ENCODE data around the gene R3HCC1L.
A peak's percentile ranks its signal among the peaks of the same experiment; 100 is the strongest.

R3HCC1L gene

DNA sequence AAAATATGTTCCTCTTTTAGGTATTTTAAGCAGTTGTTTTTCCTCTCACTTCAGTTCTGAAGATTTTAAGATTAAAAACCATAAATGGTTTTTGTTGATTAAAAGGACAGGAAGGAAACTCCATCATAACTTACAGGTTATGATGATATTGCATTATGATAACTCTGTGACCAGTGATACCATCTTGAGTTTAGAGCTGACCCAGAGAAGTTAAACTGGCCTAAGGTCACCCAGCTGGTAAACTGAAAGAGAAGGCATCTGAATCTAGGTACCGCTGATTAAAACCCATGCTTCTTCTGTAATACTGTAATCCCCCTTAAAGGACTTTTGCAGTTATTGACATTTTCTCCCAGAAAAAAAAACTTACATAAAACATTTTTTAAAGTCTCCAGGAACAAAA is 103.9 kb downstream of the R3HCC1L start:
- DNase-seq (ENCODE audit: low spot score) = no peak
- in situ Hi-C loops (cut with MboI; ENCODE audit: low pct_unique_long_range_greater_than_20kb, low sequenced_read_pairs, unreplicated experiment) = no loop called here
- no peak for TF ChIP-seq CTCF (IDR thresholded peaks at IDR 0.05; ENCODE audit: extremely low read depth, insufficient read depth, missing control alignments)

GRCh38 chr10:98240524-98240923 is 106.1 kb downstream of the R3HCC1L start:
- in situ Hi-C loops (cut with MboI; ENCODE audit: low pct_unique_long_range_greater_than_20kb, low sequenced_read_pairs, unreplicated experiment) = no loop called here
- no peak for TF ChIP-seq CTCF (IDR thresholded peaks at IDR 0.05; ENCODE audit: extremely low read depth, insufficient read depth, missing control alignments)
- DNase-seq (ENCODE audit: low spot score) = no peak

DNA sequence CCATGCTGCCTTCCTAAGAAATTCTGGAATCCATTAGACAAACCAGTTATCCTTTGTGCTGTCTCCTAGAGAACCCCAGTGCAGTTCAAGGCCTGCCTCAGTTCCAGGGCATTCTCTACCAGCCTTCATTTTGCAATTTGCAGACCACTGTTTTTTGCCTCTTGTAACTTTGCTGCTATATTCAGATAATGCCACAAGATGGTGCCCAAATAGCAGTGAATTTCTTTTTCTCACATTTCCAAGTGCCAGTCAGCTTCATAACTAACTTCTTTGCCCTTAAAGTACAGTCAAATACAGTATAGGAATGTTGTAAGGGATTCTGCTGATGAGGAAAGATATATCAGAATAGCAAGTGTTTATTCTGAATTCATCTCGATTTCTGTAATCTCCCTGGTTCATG is 108.4 kb downstream of the R3HCC1L start:
- no peak for DNase-seq (ENCODE audit: low spot score)
- TF ChIP-seq CTCF (IDR thresholded peaks at IDR 0.05; ENCODE audit: extremely low read depth, insufficient read depth, missing control alignments) = peak; percentile 20
- in situ Hi-C loops (cut with MboI; ENCODE audit: low pct_unique_long_range_greater_than_20kb, low sequenced_read_pairs, unreplicated experiment) = no loop called here

GRCh38 chr10:98244141-98244540 is 109.7 kb downstream of the R3HCC1L start:
- no peak for DNase-seq (ENCODE audit: low spot score)
- in situ Hi-C loops (cut with MboI; ENCODE audit: low pct_unique_long_range_greater_than_20kb, low sequenced_read_pairs, unreplicated experiment) = no loop called here
- TF ChIP-seq CTCF (IDR thresholded peaks at IDR 0.05; ENCODE audit: extremely low read depth, insufficient read depth, missing control alignments) = no peak

DNA sequence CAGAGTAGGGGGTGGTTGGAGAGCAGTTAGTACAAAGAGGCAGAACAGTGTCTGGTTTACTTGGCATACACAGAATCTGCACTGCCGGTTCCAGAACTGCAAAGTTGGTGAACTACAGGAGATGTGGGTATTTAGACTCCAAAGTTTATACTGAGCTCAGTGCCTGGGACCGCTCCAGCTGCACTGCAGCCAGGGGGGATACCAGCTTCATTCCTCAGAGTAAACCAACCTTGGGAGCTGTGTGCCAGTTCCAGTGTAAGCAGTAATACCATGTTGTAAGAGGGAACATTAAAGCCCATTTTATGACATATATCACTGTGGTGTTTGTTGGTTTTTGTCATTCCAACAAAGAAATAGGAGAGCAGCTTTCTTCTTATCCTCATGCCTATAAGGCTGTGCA is 110.1 kb downstream of the R3HCC1L start:
- no peak for DNase-seq (ENCODE audit: low spot score)
- no peak for TF ChIP-seq CTCF (IDR thresholded peaks at IDR 0.05; ENCODE audit: extremely low read depth, insufficient read depth, missing control alignments)
- in situ Hi-C loops (cut with MboI; ENCODE audit: low pct_unique_long_range_greater_than_20kb, low sequenced_read_pairs, unreplicated experiment) = no loop called here

DNA sequence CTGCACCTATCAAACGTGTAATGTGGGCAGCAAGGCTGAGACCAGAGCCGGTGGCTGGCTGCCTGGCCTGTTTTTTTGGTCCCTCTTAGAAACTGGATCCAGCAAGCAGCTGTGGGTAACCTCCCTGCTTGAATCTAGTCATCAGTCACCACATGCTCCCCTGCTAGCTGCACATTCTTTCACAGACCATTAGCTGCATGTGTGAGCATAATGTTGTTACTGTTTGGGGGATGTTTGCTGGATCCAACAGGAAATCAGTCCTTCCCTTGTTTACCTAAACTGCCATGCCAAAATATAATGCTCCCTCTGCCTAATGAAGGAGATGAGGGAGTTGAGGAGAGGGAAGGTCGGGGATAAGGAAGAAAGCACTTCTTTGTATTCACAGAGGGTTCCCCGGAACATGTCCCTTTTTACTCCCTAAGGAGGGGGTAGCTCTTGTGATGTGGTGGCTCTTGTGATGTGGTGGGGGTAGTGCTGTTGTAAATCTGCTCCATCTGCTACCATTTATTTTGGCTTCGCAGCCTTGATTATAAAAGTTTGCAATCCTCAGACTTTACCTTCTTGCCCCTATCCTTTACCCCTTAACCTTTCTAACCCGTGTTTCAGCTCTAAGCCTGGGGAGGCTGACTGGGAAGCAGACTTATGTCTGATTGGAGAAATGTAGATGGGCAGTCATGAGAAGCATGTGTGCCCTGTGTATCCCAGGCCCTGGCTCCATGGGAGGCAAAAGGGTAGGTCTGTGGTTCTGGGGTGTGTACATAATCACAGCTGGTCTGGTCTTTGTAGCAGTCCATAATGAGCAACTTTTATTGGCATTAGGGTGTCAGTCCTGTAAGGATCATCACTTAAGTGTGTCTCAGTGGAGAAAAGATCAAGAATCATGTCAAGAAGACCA is 112.7 kb downstream of the R3HCC1L start:
- in situ Hi-C loops (cut with MboI; ENCODE audit: low pct_unique_long_range_greater_than_20kb, low sequenced_read_pairs, unreplicated experiment) = no loop called here
- DNase-seq (ENCODE audit: low spot score) = no peak

More for the DNA sequence above, 112.7 kb downstream of the R3HCC1L start:
- no peak for TF ChIP-seq CTCF (IDR thresholded peaks at IDR 0.05; ENCODE audit: extremely low read depth, insufficient read depth, missing control alignments)

Measured in GM13977 (cell line).